Omental fat pad (tissue), 4 donors: Measurements from ENCODE around the gene TOR2A. TPM values are rescaled to one million over a fixed set of nuclear protein-coding genes. Genes with fewer than 3 reads are reported as not detected.

Source experiments
- ATAC-seq: fragments of 150-250 bp; one replicate; pipeline ENCODE4 v1.9.1; 2016; ENCODE audit warnings: mild to moderate bottlenecking, moderate library complexity; ENCODE audit not compliant: low FRiP score
- DNase-seq: peaks from one replicate; pipeline ENCODE4 v3.0.0-alpha.2; 2019; ENCODE audit warnings: low spot score
- total RNA-seq, 4 donors: library from RNA; depleted of rRNA; stranded (reverse); fragments of >200 nt; gene quantifications; one replicate each; pipeline ENCODE4 v1.1.0, GENCODE V29; 2016
- TF ChIP-seq, protein P1 (sequence below), 3 donors: fragments of 450-650 bp; IDR thresholded peaks; one replicate each; pipeline ENCODE4 v1.5.1; 2016 to 2017; ENCODE audit warnings: antibody characterized with exemption in 3 of 3, mild to moderate bottlenecking in 3 of 3, moderate library complexity in 2 of 3

Gene TOR2A
- total RNA-seq, 4 donors from 2014 or later: 6.2 to 15.8 (median 11.0) TPM

DNA sequence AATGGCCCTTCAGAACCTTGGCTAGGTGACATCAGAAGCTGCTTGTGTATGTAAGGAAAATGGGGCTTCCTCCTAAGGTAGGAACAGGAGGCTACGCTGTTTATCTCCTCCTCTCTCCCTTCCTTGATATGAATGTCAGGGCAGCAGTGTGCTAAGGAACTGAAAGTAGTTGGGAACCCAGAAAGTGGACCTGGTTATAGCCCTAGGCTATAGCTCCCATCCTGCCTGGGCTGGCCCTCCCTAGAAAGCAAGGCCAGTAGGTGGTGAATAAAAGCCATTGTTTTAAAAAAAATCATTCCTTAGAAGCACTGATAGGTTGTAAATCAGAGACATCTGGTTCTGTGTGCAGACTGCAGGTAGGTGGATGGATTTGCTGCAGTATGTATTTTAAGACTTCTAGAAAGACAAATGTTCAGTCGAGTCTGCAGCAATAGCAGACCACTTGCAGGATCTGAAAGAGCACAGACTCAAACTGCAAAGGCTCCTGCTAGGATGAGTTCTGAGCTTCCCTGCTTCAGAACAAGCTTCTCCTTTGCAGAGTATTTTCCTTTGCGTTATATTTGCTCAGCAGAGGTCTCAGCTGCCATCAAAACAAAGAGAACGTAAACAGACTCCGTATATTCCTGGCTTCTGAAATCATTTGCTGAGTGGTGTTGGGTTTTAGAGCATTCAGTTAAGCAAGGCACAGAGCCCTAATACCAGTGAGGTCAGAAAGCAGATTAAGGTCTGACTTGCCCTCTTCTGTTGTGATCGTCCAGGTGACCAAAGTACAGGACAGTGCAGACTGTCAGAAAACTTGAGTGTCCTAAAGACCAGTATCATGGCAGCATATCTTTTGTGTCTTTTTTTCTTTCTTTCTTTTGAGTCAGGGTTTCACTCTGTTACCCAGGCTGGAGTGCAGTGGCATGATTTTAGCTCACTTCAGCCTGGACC lies 48.4 kb downstream of the TOR2A start:
- ATAC-seq (no peak), DNase-seq (no peak)
- TF ChIP-seq, protein P1, sequence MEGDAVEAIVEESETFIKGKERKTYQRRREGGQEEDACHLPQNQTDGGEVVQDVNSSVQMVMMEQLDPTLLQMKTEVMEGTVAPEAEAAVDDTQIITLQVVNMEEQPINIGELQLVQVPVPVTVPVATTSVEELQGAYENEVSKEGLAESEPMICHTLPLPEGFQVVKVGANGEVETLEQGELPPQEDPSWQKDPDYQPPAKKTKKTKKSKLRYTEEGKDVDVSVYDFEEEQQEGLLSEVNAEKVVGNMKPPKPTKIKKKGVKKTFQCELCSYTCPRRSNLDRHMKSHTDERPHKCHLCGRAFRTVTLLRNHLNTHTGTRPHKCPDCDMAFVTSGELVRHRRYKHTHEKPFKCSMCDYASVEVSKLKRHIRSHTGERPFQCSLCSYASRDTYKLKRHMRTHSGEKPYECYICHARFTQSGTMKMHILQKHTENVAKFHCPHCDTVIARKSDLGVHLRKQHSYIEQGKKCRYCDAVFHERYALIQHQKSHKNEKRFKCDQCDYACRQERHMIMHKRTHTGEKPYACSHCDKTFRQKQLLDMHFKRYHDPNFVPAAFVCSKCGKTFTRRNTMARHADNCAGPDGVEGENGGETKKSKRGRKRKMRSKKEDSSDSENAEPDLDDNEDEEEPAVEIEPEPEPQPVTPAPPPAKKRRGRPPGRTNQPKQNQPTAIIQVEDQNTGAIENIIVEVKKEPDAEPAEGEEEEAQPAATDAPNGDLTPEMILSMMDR (IDR thresholded peaks at IDR 0.05): no peak

GRCh38 chr9:127684576-127684975 lies 50.5 kb downstream of the TOR2A start:
- TF ChIP-seq, protein P1 (IDR thresholded peaks at IDR 0.05): no peak
- ATAC-seq: no peak

GRCh38 chr9:127683723-127684122 lies 51.4 kb downstream of the TOR2A start:
- DNase-seq: no peak
- no peak for ATAC-seq
- TF ChIP-seq, protein P1 (IDR thresholded peaks at IDR 0.05): no peak

More at GRCh38 chr9:127684576-127684975, 50.5 kb downstream of the TOR2A start:
- no peak for DNase-seq

DNA sequence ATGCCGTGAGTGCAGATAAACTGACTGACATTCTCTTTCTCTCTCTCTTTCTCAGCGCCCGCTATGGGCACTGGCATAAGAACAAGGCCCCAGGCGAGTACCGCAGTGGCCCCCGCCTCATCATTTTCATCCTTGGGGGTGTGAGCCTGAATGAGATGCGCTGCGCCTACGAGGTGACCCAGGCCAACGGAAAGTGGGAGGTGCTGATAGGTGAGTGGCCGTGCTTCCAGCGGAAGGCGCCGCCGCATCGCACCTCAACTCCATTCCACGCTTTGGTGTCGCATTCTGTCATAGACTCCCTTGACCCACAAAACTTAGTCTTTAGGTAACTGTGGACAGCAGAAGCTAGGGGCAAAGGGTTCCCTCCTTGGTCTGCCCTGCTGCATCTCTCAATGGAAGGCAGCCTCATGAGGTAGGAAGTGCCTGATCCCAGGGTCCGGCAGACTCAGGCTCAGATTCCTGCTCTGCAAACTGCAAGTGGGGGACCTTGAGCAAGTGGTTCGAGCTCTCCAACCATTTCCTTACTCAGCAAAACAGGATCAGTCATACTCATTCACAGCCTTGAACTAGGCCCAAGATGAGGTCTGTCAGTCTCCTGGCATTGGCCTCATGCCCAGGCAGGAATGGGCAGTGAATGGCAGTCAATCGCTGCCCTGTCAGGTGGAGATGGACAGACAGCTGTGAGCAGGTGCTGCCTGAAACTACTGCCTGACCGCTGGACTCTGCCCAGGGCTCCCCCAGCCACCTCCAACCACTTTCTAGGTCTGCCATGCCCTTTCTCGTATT lies 52.5 kb downstream of the TOR2A start:
- TF ChIP-seq, protein P1 (IDR thresholded peaks at IDR 0.05): no peak
- ATAC-seq (no peak), DNase-seq (no peak)

Other genes starting within 250 kb of the TOR2A start
- gene STXBP1, start 123.0 kb downstream of the TOR2A start, total RNA-seq: 10 to 100 TPM; 47.0 to 81.0 (median 66.4) TPM
- gene CFAP157, start 28.3 kb downstream of the TOR2A start, total RNA-seq: 1 to 10 TPM in 1 of 4 donors, under 1 TPM in 1, not detected in 2; 0.24 to 1.0 TPM
- 10 to 100 TPM; 13.4 to 33.5 (median 23.6) TPM for gene PTRH1, start 19.6 kb downstream of the TOR2A start, total RNA-seq
- under 1 TPM in 1 of 4 donors, not detected in 3; 0.28 TPM for gene TTC16, start 19.2 kb downstream of the TOR2A start, total RNA-seq
- 10 to 100 TPM in 3 of 4 donors, 1 to 10 TPM in 1; 7.1 to 33.6 (median 17.2) TPM for gene SH2D3C, start 43.4 kb upstream of the TOR2A start, total RNA-seq
- gene CDK9, start 50.7 kb upstream of the TOR2A start, total RNA-seq: 100 to 1,000 TPM in 1 of 4 donors, 10 to 100 TPM in 3; 69.8 to 117 (median 85.8) TPM
- 100 to 1,000 TPM in 2 of 4 donors, 10 to 100 TPM in 2; 87.1 to 167 (median 99.5) TPM for gene FPGS, start 67.6 kb upstream of the TOR2A start, total RNA-seq
- 100 to 1,000 TPM in 2 of 4 donors, 10 to 100 TPM in 2; 34.3 to 200 (median 120) TPM for gene ENG, start 119.4 kb upstream of the TOR2A start, total RNA-seq
- gene AK1, start 142.4 kb upstream of the TOR2A start, total RNA-seq: 10 to 100 TPM; 28.5 to 93.4 (median 54.1) TPM
- gene ST6GALNAC6, start 164.3 kb upstream of the TOR2A start, total RNA-seq: 100 to 1,000 TPM; 138 to 213 (median 155) TPM
- gene ST6GALNAC4, start 181.7 kb upstream of the TOR2A start, total RNA-seq: 10 to 100 TPM; 26.6 to 78.5 (median 45.0) TPM
- gene PIP5KL1, start 195.5 kb upstream of the TOR2A start, total RNA-seq: 1 to 10 TPM in 3 of 4 donors, under 1 TPM in 1; 0.82 to 3.0 (median 1.3) TPM
- 10 to 100 TPM in 3 of 4 donors, 1 to 10 TPM in 1; 8.8 to 18.0 (median 13.5) TPM for gene DPM2, start 202.6 kb upstream of the TOR2A start, total RNA-seq
- gene EEIG1, start 245.7 kb upstream of the TOR2A start, total RNA-seq: 1 to 10 TPM; 4.8 to 9.0 (median 7.1) TPM